Esophagus muscularis mucosa (tissue), 4 donors: Measurements from ENCODE around the gene NTRK2. TPM values are rescaled to one million over a fixed set of nuclear protein-coding genes. Genes with fewer than 3 reads are reported as not detected.

Source experiments
- DNase-seq: peaks from one replicate; pipeline ENCODE4 v3.0.0-alpha.2; 2017; ENCODE audit errors: extremely low spot score
- H3K27ac ChIP-seq, 4 donors: fragments of 200-600 bp; sonication (generic); replicated peaks in 1 of 4; 1 replicate in 3 of 4; 2 replicates in 1 of 4; pipeline ENCODE4 v1.5.1; 2016 to 2019; ENCODE audit warnings: mild to moderate bottlenecking in 1 of 4
- H3K27me3 ChIP-seq, 4 donors: fragments of 200-600 bp; sonication (generic); one replicate each; pipeline versions ENCODE4 v1.5.1 to v1.6.0; 2016 to 2019
- H3K36me3 ChIP-seq, 4 donors: fragments of 200-600 bp; sonication (generic); one replicate each; pipeline ENCODE4 v1.5.1; 2016 to 2019
- H3K4me1 ChIP-seq, 4 donors: fragments of 200-600 bp; sonication (generic); one replicate each; pipeline ENCODE4 v1.5.1; 2016 to 2019
- H3K4me3 ChIP-seq, 4 donors: fragments of 200-600 bp; sonication (generic); 1 replicate in 2 of 4; 2 replicates in 2 of 4; pipeline ENCODE4 v1.5.1; 2016 to 2019; ENCODE audit warnings: mild to moderate bottlenecking in 4 of 4, moderate library complexity in 1 of 4
- H3K9me3 ChIP-seq, 4 donors: fragments of 200-600 bp; sonication (generic); 1 replicate in 3 of 4; 2 replicates in 1 of 4; pipeline ENCODE4 v1.5.1; 2016 to 2019
- CTCF ChIP-seq, 3 experiments: fragments of 200-600 bp in 2 of 3; fragments of 450-650 bp in 1 of 3; sonication (generic) in 2 of 3; IDR thresholded peaks; one replicate each; pipeline ENCODE4 v1.5.1; 2017 to 2019; ENCODE audit warnings: antibody characterized with exemption in 3 of 3, mild to moderate bottlenecking in 2 of 3, moderate library complexity in 1 of 3
- EP300 ChIP-seq: sonication (generic); formaldehyde crosslinking; IDR thresholded peaks from one replicate; pipeline ENCODE4 v1.6.1; 2017; ENCODE audit warnings: antibody characterized with exemption
- POLR2A ChIP-seq: fragments of 450-650 bp; IDR thresholded peaks from one replicate; pipeline ENCODE4 v1.6.1; 2017; ENCODE audit warnings: antibody characterized with exemption, moderate library complexity, mild to moderate bottlenecking, low read depth
- POLR2AphosphoS5 ChIP-seq, 2 donors: sonication (generic); formaldehyde crosslinking; IDR thresholded peaks; one replicate each; pipeline ENCODE4 v1.6.1; 2017; ENCODE audit warnings: antibody characterized with exemption in 2 of 2
- WGBS: methylation state at CpG from one replicate; pipeline ENCODE4 v1.1.5; 2018; 5-methylcytosine and 5-hydroxymethylcytosine counted together
- intact Hi-C: fragments of 100-400 bp; cut with DNase I; formaldehyde crosslinking; loops from one replicate; pipeline ENCODE4 v1.15.1; 2023
- total RNA-seq, 4 donors: library from RNA; depleted of rRNA; stranded (reverse); fragments of >200 nt; gene quantifications; one replicate each; pipeline versions ENCODE4 v1.1.0 to v1.2.1, GENCODE V29; 2016

The NTRK2 gene
- 1 to 10 TPM; 1.2 to 6.3 (median 5.5) TPM for total RNA-seq

DNA sequence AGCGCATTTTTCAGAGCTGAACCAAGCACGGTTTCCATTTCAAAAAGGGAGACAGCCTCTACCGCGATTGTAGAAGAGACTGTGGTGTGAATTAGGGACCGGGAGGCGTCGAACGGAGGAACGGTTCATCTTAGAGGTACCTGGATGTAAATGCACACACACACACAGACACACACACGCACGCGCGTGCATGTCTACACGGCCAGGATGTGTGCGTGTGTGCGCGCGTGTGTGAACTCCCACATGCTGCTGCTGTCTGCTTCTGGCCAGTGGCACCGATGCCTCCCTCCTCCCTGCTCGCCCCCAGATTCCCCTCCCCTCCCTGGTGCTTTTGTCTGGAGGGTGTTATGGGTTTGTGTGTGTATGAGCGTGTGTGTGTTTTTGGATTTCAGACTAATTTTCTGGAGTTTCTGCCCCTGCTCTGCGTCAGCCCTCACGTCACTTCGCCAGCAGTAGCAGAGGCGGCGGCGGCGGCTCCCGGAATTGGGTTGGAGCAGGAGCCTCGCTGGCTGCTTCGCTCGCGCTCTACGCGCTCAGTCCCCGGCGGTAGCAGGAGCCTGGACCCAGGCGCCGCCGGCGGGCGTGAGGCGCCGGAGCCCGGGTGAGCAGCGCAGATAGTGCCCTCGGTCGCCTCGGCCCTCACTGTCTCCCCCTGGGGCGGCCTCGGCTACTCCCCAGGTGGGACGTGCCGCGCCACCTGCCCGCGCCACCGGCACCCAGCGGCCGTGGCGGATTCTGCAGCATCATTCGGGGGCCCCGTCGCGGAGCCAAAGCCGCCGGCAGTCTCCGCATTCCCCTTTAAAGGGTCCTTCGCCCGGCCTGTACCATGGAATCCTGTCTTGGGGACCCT is at the start of gene NTRK2:
Gene NTRK2, plus strand, starts transcription at position 442 of the 850 bp plus-strand sequence. CDS start 1,020 bp downstream, outside the sequence.
- DNase-seq: no peak
- no peaks in the 10 kb centered on the region for H3K36me3 ChIP-seq
- under 1% methylated on average over 21 of the region's 69 CpGs for WGBS
- peak within 1 kb of the TSS in 3 of 4 donors; percentile 20 to 60 (median 55) for H3K27ac ChIP-seq
- intact Hi-C loops: no loop called here
- no peak for TF ChIP-seq POLR2AphosphoS5 (IDR thresholded peaks at IDR 0.05)
- TF ChIP-seq EP300: no peak
- no peak for TF ChIP-seq POLR2A
- no peak for TF ChIP-seq CTCF (IDR thresholded peaks at IDR 0.05)
- peaks cover 0 to 51% (median 20%) of the 10 kb centered on the region in 4 donors for H3K27me3 ChIP-seq
- no peaks in the 10 kb centered on the region for H3K9me3 ChIP-seq
- peak within 1 kb of the TSS; percentile 47 to 53 (median 52) for H3K4me3 ChIP-seq
- peaks cover 18 to 36% (median 34%) of the 10 kb centered on the region in 4 donors for H3K4me1 ChIP-seq

DNA sequence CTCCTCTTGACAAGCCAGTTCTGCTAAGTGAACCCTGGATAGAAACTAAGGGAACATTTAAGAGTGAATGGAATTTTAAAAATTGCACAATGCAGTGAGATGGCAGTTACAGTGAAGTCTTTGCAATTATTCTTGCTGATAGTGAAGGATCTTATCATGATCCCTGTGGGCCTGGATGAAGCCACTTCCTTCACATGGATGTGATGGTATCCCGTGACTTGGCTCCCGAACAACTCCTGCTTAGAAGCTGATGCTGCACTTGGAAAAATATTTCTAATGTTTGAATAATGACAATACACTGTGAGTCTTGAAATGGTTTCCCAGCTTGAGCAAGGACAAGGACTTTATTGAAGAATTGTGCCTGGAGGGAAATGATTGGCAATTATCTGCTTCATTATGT is 49.2 kb upstream of the NTRK2 start:
- Histone ChIP-seq H3K4me1 (no peaks in the 10 kb centered on the region), H3K9me3 (no peaks in the 10 kb centered on the region), H3K36me3 (no peaks in the 10 kb centered on the region), H3K27me3 (no peaks in the 10 kb centered on the region), H3K27ac (no peak overlapping the region), H3K4me3 (no peak overlapping the region)
- WGBS: 78% methylated on average over 2 of the region's 2 CpGs
- DNase-seq: no peak
- no peak for TF ChIP-seq POLR2AphosphoS5 (IDR thresholded peaks at IDR 0.05)
- TF ChIP-seq EP300: no peak
- TF ChIP-seq POLR2A: no peak
- TF ChIP-seq CTCF (IDR thresholded peaks at IDR 0.05): no peak
- intact Hi-C loops: no loop called here

DNA sequence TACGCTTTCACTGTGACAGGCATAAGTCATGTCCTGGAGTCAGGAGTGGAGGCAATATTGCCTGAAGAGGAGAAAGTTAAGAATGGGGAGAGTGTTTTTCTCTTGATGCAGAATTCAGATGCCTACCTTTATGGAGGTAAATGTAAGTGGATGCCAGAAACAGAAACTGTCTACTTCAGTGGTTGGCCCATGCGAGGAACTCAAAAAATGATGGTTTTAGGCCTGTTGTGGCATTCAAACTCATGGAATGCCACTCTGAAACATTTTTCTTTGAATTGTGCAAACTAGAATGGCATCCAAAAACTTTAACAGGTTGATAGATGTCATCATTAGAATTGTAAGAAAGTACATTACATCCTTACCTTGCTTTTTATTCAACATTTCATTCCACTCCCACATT is 47.7 kb upstream of the NTRK2 start:
- Histone ChIP-seq H3K27ac (no peak overlapping the region), H3K4me3 (no peak overlapping the region), H3K4me1 (no peaks in the 10 kb centered on the region), H3K36me3 (no peaks in the 10 kb centered on the region), H3K27me3 (no peaks in the 10 kb centered on the region), H3K9me3 (no peaks in the 10 kb centered on the region)
- WGBS: 87% methylated on average over 2 of the region's 2 CpGs
- intact Hi-C loops: no loop called here
- TF ChIP-seq POLR2AphosphoS5 (IDR thresholded peaks at IDR 0.05) (no peak), CTCF (IDR thresholded peaks at IDR 0.05) (no peak), POLR2A (no peak), EP300 (no peak)
- DNase-seq: no peak

DNA sequence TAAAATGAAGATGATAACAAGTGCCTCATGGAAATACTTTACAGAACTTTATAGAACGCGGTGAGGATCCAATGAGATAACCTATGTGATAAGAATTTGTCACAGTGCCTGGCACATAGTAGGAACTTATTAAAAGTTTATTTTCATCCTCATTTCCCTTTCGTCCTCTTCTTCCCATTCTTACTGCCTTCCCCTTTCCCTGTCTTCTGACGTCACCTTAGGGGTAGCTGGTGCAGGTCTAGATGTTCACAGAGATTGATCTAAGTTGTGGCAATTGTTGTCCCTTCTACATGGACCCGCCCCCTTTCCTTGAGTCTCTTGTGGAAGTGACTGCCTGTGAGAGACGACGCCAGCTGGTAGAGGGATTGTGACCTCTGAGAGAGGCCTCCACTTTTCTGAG is 46.5 kb upstream of the NTRK2 start:
- no peaks in the 10 kb centered on the region for H3K4me1 ChIP-seq
- DNase-seq: no peak
- intact Hi-C loops: no loop called here
- no peak for TF ChIP-seq POLR2AphosphoS5 (IDR thresholded peaks at IDR 0.05)
- TF ChIP-seq EP300: no peak
- no peak for TF ChIP-seq CTCF (IDR thresholded peaks at IDR 0.05)
- TF ChIP-seq POLR2A: no peak
- H3K9me3 ChIP-seq: no peaks in the 10 kb centered on the region
- no peaks in the 10 kb centered on the region for H3K27me3 ChIP-seq
- H3K4me3 ChIP-seq: no peak overlapping the region
- H3K36me3 ChIP-seq: no peaks in the 10 kb centered on the region
- WGBS: 83% methylated on average over 7 of the region's 7 CpGs
- H3K27ac ChIP-seq: no peak overlapping the region
